ENCODE results near the gene IL31RA.

DNA sequence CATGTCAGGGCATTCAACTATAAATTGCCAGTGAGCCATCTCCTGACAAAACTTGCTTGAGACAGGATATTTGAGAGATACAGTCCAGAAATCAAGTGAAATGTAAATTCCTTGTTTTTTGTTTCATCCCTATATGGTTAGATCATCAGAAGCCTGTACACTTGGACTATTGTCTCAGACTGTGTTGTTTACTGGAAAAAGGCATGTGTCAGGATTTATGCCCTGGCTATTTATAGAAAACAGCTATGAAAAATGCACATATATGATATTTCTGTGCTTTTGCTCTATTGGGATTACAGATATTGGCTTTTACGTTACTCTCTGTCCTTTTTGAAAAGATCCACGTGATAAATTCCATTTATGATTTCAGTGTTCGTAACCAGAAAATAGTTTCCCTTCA lies 44.2 kb downstream of the IL31RA start:
- TF ChIP-seq, protein P1, sequence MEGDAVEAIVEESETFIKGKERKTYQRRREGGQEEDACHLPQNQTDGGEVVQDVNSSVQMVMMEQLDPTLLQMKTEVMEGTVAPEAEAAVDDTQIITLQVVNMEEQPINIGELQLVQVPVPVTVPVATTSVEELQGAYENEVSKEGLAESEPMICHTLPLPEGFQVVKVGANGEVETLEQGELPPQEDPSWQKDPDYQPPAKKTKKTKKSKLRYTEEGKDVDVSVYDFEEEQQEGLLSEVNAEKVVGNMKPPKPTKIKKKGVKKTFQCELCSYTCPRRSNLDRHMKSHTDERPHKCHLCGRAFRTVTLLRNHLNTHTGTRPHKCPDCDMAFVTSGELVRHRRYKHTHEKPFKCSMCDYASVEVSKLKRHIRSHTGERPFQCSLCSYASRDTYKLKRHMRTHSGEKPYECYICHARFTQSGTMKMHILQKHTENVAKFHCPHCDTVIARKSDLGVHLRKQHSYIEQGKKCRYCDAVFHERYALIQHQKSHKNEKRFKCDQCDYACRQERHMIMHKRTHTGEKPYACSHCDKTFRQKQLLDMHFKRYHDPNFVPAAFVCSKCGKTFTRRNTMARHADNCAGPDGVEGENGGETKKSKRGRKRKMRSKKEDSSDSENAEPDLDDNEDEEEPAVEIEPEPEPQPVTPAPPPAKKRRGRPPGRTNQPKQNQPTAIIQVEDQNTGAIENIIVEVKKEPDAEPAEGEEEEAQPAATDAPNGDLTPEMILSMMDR (IDR thresholded peaks at IDR 0.05): no peak
- TF ChIP-seq POLR2AphosphoS5 (IDR thresholded peaks at IDR 0.05): no peak
